Fibroblast of lung (primary cell): ENCODE measurements around the gene AFAP1L2. TPM values are rescaled to one million over a fixed set of nuclear protein-coding genes. Genes with fewer than 3 reads are reported as not detected.

Experiments
- DNase-seq, 2 donors: peaks; one replicate each; pipeline versions ENCODE4 v3.0.0 to v3.0.0-alpha.2; 2010; ENCODE audit warnings: low read depth in 2 of 2
- H2AFZ ChIP-seq: 2 replicates; pipeline ENCODE4 v1.5.1; 2012; ENCODE audit warnings: low read length, control low read depth, inconsistent platforms
- H3K27ac ChIP-seq: 2 replicates; pipeline ENCODE4 v1.5.1; 2011; ENCODE audit warnings: low read length, control low read depth; ENCODE audit not compliant: insufficient read depth
- H3K27me3 ChIP-seq: 2 replicates; pipeline ENCODE4 v1.5.1; 2011; ENCODE audit warnings: mild to moderate bottlenecking, low read length; ENCODE audit not compliant: control insufficient read depth, insufficient read depth
- H3K36me3 ChIP-seq: 2 replicates; pipeline ENCODE4 v1.5.1; 2011; ENCODE audit warnings: low read length; ENCODE audit not compliant: control insufficient read depth, insufficient read depth
- H3K4me1 ChIP-seq: 2 replicates; pipeline ENCODE4 v1.5.1; 2011; ENCODE audit warnings: low read length; ENCODE audit not compliant: control insufficient read depth, insufficient read depth; ENCODE audit errors: extremely low read depth
- H3K4me2 ChIP-seq: 2 replicates; pipeline ENCODE4 v1.5.1; 2011; ENCODE audit warnings: low read length, control low read depth; ENCODE audit not compliant: insufficient read depth; ENCODE audit errors: extremely low read depth
- H3K4me3 ChIP-seq, 4 experiments: fragments of 200-600 bp in 1 of 4; sonication (generic) in 1 of 4; replicated peaks in 1 of 4; 2 replicates each; pipeline ENCODE4 v1.5.1; 2011 to 2016; ENCODE audit warnings: low read length in 4 of 4, low read depth in 3 of 4, mild to moderate bottlenecking in 3 of 4, control low read depth in 2 of 4, inconsistent platforms in 1 of 4, mixed read lengths in 1 of 4; ENCODE audit not compliant: insufficient read depth in 1 of 4; ENCODE audit errors: control extremely low read depth in 1 of 4
- H3K79me2 ChIP-seq: 2 replicates; pipeline ENCODE4 v1.5.1; 2012; ENCODE audit warnings: mild to moderate bottlenecking, low read length, inconsistent platforms; ENCODE audit not compliant: control insufficient read depth, insufficient read depth
- H3K9ac ChIP-seq: 2 replicates; pipeline ENCODE4 v1.5.1; 2011; ENCODE audit warnings: mild to moderate bottlenecking, low read length, control low read depth; ENCODE audit not compliant: insufficient read depth
- H3K9me3 ChIP-seq: 2 replicates; pipeline ENCODE4 v1.5.1; 2012; ENCODE audit warnings: low read depth, low read length; ENCODE audit not compliant: control insufficient read depth, insufficient read depth
- H4K20me1 ChIP-seq: 2 replicates; pipeline ENCODE4 v1.5.1; 2011; ENCODE audit warnings: low read length; ENCODE audit not compliant: control insufficient read depth, insufficient read depth; ENCODE audit errors: extremely low read depth
- EZH2 ChIP-seq: IDR thresholded peaks from 2 replicates; pipeline ENCODE4 v1.5.1; 2012; ENCODE audit warnings: low read length, control low read depth, mild to moderate bottlenecking; ENCODE audit errors: missing control alignments
- polyA plus RNA-seq, 2 donors: library from polyadenylated mRNA; depleted of rRNA in 1 of 2; stranded (reverse) in 1 of 2; unstranded in 1 of 2; fragments of >200 nt; gene quantifications; 2 replicates each; pipeline ENCODE4 v1.2.1, GENCODE V29; 2011 to 2012; ENCODE audit warnings: missing spikeins in 1 of 2
- total RNA-seq: library from RNA; depleted of rRNA; stranded (reverse); fragments of >200 nt; gene quantifications from 2 replicates; pipeline ENCODE4 v1.2.1, GENCODE V29; 2014
- TF ChIP-seq, protein P1 (sequence below), 2 donors: IDR thresholded peaks in 1 of 2; conservative IDR thresholded peaks in 1 of 2; 1 replicate in 1 of 2; 2 replicates in 1 of 2; pipeline ENCODE4 v1.5.1; 2011 to 2012; ENCODE audit warnings: low read length in 2 of 2, control low read depth in 1 of 2, inconsistent platforms in 1 of 2, low read depth in 1 of 2, mild to moderate bottlenecking in 1 of 2

Gene AFAP1L2
- total and polyA plus RNA-seq, 2 donors (not counting 1 experiment from before 2014, with no cell fraction given) = 0.17 to 9.6 TPM

DNA sequence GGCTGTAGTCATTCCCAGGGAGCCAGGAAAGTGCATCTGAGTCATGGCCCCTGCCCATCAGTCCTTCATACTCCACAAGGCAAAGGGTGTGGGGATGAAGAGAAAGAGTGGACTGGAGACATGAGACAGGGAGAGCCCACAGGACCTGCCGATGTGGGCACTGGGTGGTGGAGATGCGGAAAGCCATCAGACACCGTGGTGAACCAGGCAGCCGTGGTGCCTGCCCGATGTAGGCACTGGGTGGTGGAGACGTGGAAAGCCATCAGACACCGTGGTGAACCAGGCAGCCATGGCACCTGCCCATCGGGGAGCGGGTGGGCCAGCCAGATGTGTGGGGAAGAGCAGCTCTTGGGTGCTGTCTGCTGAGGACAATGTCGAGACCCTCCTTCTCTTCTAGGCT, 58.6 kb downstream of the AFAP1L2 start:
- Histone ChIP-seq H3K9me3 (no peaks in the 10 kb centered on the region), H3K4me1 (peaks cover 4% of the 10 kb centered on the region), H2AFZ (no peak overlapping the region), H4K20me1 (no peaks in the 10 kb centered on the region), H3K79me2 (no peaks in the 10 kb centered on the region), H3K4me3 (no peak overlapping the region), H3K36me3 (no peaks in the 10 kb centered on the region), H3K27ac (no peak overlapping the region), H3K27me3 (peaks cover 2% of the 10 kb centered on the region), H3K4me2 (no peak overlapping the region), H3K9ac (no peak overlapping the region)
- DNase-seq = no peak
- no peak for TF ChIP-seq EZH2
- TF ChIP-seq, protein P1, sequence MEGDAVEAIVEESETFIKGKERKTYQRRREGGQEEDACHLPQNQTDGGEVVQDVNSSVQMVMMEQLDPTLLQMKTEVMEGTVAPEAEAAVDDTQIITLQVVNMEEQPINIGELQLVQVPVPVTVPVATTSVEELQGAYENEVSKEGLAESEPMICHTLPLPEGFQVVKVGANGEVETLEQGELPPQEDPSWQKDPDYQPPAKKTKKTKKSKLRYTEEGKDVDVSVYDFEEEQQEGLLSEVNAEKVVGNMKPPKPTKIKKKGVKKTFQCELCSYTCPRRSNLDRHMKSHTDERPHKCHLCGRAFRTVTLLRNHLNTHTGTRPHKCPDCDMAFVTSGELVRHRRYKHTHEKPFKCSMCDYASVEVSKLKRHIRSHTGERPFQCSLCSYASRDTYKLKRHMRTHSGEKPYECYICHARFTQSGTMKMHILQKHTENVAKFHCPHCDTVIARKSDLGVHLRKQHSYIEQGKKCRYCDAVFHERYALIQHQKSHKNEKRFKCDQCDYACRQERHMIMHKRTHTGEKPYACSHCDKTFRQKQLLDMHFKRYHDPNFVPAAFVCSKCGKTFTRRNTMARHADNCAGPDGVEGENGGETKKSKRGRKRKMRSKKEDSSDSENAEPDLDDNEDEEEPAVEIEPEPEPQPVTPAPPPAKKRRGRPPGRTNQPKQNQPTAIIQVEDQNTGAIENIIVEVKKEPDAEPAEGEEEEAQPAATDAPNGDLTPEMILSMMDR (conservative IDR thresholded peaks at IDR 0.05 in 1 of 2, IDR thresholded peaks at IDR 0.05 in 1 of 2; ENCODE audit: low read depth in 1 of 2, low read length in 2 of 2) = no peak

DNA sequence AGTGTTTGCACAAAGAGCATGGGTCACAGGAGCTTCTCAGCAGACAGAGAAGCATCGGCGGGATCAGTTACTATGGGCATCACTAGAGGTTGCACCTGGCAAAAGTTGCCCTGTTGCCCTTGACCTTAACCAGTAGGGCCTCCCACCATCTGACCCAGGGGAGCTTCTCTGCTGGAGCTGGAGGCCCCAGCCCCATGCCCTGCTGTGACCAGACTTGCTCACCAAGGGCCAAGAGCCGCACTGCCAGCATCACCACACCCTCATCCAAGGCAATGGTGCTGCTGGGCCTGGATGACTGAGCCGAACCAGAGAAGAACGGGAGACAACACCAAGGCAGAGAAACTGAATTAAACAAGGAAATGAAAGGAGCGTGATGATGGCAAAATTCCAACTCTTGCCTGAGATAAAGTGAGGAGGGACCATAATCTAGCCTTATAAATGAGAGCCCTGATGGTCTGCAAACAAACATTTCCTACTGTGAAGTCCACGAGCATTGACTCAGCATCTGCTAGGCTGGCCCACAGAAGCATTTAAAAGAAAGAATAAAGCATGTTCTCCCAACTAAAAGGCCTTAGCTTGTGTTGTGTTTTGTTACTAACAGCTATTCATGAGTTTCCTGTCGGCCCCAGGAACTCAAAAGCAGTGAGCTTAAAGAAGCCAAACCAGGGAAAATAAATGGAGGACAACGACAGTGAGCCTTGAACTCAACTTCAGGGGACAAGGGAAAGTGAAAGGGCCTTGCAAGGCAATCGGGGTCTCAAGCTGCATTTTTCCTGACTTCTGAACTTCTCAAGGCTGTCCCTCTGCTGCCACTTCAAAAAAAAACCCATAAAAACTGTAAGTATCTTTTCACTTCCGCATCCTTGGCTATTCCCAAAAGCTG, 60.4 kb downstream of the AFAP1L2 start:
- Histone ChIP-seq H3K36me3 (no peaks in the 10 kb centered on the region), H3K79me2 (no peaks in the 10 kb centered on the region), H4K20me1 (no peaks in the 10 kb centered on the region), H3K4me3 (no peak overlapping the region), H3K9ac (no peak overlapping the region), H2AFZ (no peak overlapping the region), H3K27ac (no peak overlapping the region), H3K27me3 (no peaks in the 10 kb centered on the region), H3K4me1 (peaks cover 4% of the 10 kb centered on the region), H3K9me3 (no peaks in the 10 kb centered on the region), H3K4me2 (no peak overlapping the region)
- peak in 1 of 2 donors; percentile 36 for DNase-seq
- no peak for TF ChIP-seq EZH2
- TF ChIP-seq, protein P1 (conservative IDR thresholded peaks at IDR 0.05 in 1 of 2, IDR thresholded peaks at IDR 0.05 in 1 of 2; ENCODE audit: low read depth in 1 of 2, low read length in 2 of 2) = no peak

DNA sequence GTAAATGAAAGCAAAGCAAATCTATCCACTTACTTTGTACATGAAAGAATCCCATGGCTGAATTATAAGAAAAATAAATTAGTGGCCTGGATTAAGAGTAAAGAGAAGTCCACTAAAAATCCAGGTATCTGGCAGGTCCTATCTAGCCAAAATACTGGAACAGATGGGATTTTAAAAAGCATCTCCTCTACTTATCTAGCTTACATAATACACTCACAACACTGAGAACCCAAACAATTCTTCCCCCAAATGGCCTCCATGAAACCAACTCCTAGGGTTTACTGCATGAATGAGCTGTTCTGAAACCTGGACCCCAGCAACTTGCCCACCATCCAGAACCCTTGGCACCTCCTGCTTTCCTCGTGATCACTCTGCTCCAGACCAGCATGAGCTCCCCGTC, 61.3 kb downstream of the AFAP1L2 start:
- H3K27me3 ChIP-seq = no peaks in the 10 kb centered on the region
- H2AFZ ChIP-seq = no peak overlapping the region
- no peak overlapping the region for H3K4me2 ChIP-seq

More for the DNA sequence above, 61.3 kb downstream of the AFAP1L2 start:
- TF ChIP-seq, protein P1 (conservative IDR thresholded peaks at IDR 0.05 in 1 of 2, IDR thresholded peaks at IDR 0.05 in 1 of 2; ENCODE audit: low read depth in 1 of 2, low read length in 2 of 2) = no peak
- no peak for TF ChIP-seq EZH2
- no peak overlapping the region for H3K4me3 ChIP-seq
- H4K20me1 ChIP-seq = no peaks in the 10 kb centered on the region
- no peak overlapping the region for H3K9ac ChIP-seq
- H3K36me3 ChIP-seq = no peaks in the 10 kb centered on the region
- no peak overlapping the region for H3K27ac ChIP-seq
- H3K9me3 ChIP-seq = no peaks in the 10 kb centered on the region
- no peaks in the 10 kb centered on the region for H3K79me2 ChIP-seq
- H3K4me1 ChIP-seq = peaks cover 4% of the 10 kb centered on the region
- no peak for DNase-seq
